ENCODE data around the gene TKTL1. TPM values are rescaled to one million over a fixed set of nuclear protein-coding genes. Genes with fewer than 3 reads are reported as not detected.

The TKTL1 gene
- total RNA-seq, 4 donors from 2014 or later = 0.07 to 0.98 TPM; not detected in 2

GRCh38 chrX:154363706-154364439, 68.3 kb downstream of the TKTL1 start:
- intact Hi-C loops (cut with DNase I; ENCODE audit: low total_unique reads) = no loop called here
- H3K27me3 ChIP-seq = no peaks in the 10 kb centered on the region
- no peak for DNase-seq
- H3K27ac ChIP-seq = peak overlapping the region in 1 of 2 donors; percentile 37
- no peak for TF ChIP-seq CTCF (IDR thresholded peaks at IDR 0.05)
- no peak for TF ChIP-seq POLR2A (IDR thresholded peaks at IDR 0.05)
- H3K36me3 ChIP-seq = no peaks in the 10 kb centered on the region
- no peaks in the 10 kb centered on the region for H3K9me3 ChIP-seq
- H3K4me1 ChIP-seq = peaks cover 0 to 12% of the 10 kb centered on the region in 2 donors
- no peak overlapping the region for H3K4me3 ChIP-seq

GRCh38 chrX:154365052-154365600, 69.5 kb downstream of the TKTL1 start:
- TF ChIP-seq POLR2A (IDR thresholded peaks at IDR 0.05) = no peak
- TF ChIP-seq CTCF (IDR thresholded peaks at IDR 0.05) = no peak
- no peaks in the 10 kb centered on the region for H3K9me3 ChIP-seq
- H3K36me3 ChIP-seq = no peaks in the 10 kb centered on the region
- no peaks in the 10 kb centered on the region for H3K27me3 ChIP-seq
- DNase-seq = no peak
- H3K4me1 ChIP-seq = peaks cover 0 to 12% of the 10 kb centered on the region in 2 donors
- no peak overlapping the region for H3K4me3 ChIP-seq
- intact Hi-C loops (cut with DNase I; ENCODE audit: low total_unique reads) = no loop called here
- H3K27ac ChIP-seq = peak overlapping the region; percentile 95 to 98

GRCh38 chrX:154365997-154366665, 70.5 kb downstream of the TKTL1 start:
- Histone ChIP-seq H3K36me3 (no peaks in the 10 kb centered on the region), H3K27ac (peak overlapping the region; percentile 95 to 98), H3K4me1 (peaks cover 0 to 12% of the 10 kb centered on the region in 2 donors)

GRCh38 chrX:154366666-154367055, 71.1 kb downstream of the TKTL1 start:
- TF ChIP-seq CTCF (IDR thresholded peaks at IDR 0.05) = no peak
- no peak for TF ChIP-seq POLR2A (IDR thresholded peaks at IDR 0.05)
- H3K9me3 ChIP-seq = no peaks in the 10 kb centered on the region
- peak overlapping the region; percentile 95 to 98 for H3K27ac ChIP-seq
- no peaks in the 10 kb centered on the region for H3K27me3 ChIP-seq
- DNase-seq = no peak
- peaks cover 0 to 12% of the 10 kb centered on the region in 2 donors for H3K4me1 ChIP-seq
- intact Hi-C loops (cut with DNase I; ENCODE audit: low total_unique reads) = no loop called here
- no peak overlapping the region for H3K4me3 ChIP-seq
- H3K36me3 ChIP-seq = no peaks in the 10 kb centered on the region

More at GRCh38 chrX:154365997-154366665, 70.5 kb downstream of the TKTL1 start:
- no peaks in the 10 kb centered on the region for H3K9me3 ChIP-seq
- no peak for DNase-seq
- TF ChIP-seq POLR2A (IDR thresholded peaks at IDR 0.05) (no peak), CTCF (IDR thresholded peaks at IDR 0.05) (no peak)
- H3K4me3 ChIP-seq = no peak overlapping the region
- H3K27me3 ChIP-seq = no peaks in the 10 kb centered on the region
- intact Hi-C loops (cut with DNase I; ENCODE audit: low total_unique reads) = no loop called here

All from uterus (tissue), 4 donors.